ENCODE results near the gene CELF1.

GRCh38 chr11:47512701-47513100 lies 40.2 kb downstream of the CELF1 start:
- TF ChIP-seq CTCF (IDR thresholded peaks at IDR 0.05) (no peak), EZH2 (IDR thresholded peaks at IDR 0.05; ENCODE audit: borderline replicate concordance, insufficient read depth, low read depth, low read length, poor library complexity, severe bottlenecking) (no peak)
